GM12878 (cell line): ENCODE data around the gene RFXAP. TPM values are rescaled to one million over a fixed set of nuclear protein-coding genes. Genes with fewer than 3 reads are reported as not detected.

ENCODE experiments used
- ATAC-seq: fragments of 200-7000 bp; cut with Tn5 transposase; 3 replicates; pipeline ENCODE4 v1.9.1; 2020; ENCODE audit warnings: mild to moderate bottlenecking, moderate library complexity
- BruUV-seq: library from RNA; stranded (reverse); fragments of 400-500 nt; replicated peaks from 2 replicates; lab custom pipeline; 2021; lab: Mats Ljungman, UMichigan
- CTCF ChIA-PET: fragments of 300-600 bp; sonication (Branson Sonifier 250); formaldehyde crosslinking; extraction: SDS; loops from one replicate; lab custom pipeline; 2021; ENCODE audit warnings: inconsistent platforms; lab: Yijun Ruan, JAX
- POLR2A ChIA-PET: fragments of 350-600 bp; formaldehyde crosslinking; extraction: SDS; loops from one replicate; lab custom pipeline; 2021; ENCODE audit warnings: inconsistent platforms; lab: Charles Lee
- RAD21 ChIA-PET: fragments of 300-600 bp; sonication (Branson Sonifier 250); formaldehyde crosslinking; loops from one replicate; lab custom pipeline; 2023; ENCODE audit warnings: antibody characterized with exemption; ENCODE audit not compliant: unreplicated experiment; lab: Charles Lee
- SMC1A ChIA-PET: fragments of 300-600 bp; sonication (Branson Sonifier 250); formaldehyde crosslinking; loops from one replicate; lab custom pipeline; 2023; ENCODE audit not compliant: unreplicated experiment, uncharacterized antibody; lab: Charles Lee
- DNase-seq: peaks from one replicate; pipeline ENCODE4 v3.0.0-alpha.2; 2011; ENCODE audit warnings: low read depth, low spot score
- FAIRE-seq: peaks from 3 replicates; lab custom pipeline; 2011; peaks lifted over from hg19 to GRCh38; lab: Jason Lieb, UNC
- H2AFZ ChIP-seq: 2 replicates; pipeline ENCODE4 v1.6.0; 2011; ENCODE audit warnings: low read depth, low read length, control low read depth; ENCODE audit not compliant: control insufficient read depth
- H3K27ac ChIP-seq: 2 replicates; pipeline ENCODE4 v1.5.1; 2011; ENCODE audit warnings: control low read depth; ENCODE audit not compliant: control insufficient read depth, insufficient read depth
- H3K27me3 ChIP-seq, 2 experiments: replicated peaks in 1 of 2; 2 replicates each; pipeline versions ENCODE4 v1.6.0 to v1.6.1; 2011; ENCODE audit warnings: low read length in 1 of 2; ENCODE audit not compliant: control insufficient read depth in 2 of 2, insufficient read depth in 2 of 2
- H3K36me3 ChIP-seq, 2 experiments: 2 replicates each; pipeline ENCODE4 v1.5.1; 2011; ENCODE audit warnings: low read length in 1 of 2; ENCODE audit not compliant: control insufficient read depth in 2 of 2, insufficient read depth in 2 of 2
- H3K4me1 ChIP-seq: 2 replicates; pipeline ENCODE4 v1.6.1; 2011; ENCODE audit warnings: mild to moderate bottlenecking, low read length, moderate library complexity, mixed read lengths; ENCODE audit not compliant: control insufficient read depth, insufficient read depth
- H3K4me2 ChIP-seq: 2 replicates; pipeline ENCODE4 v1.6.0; 2011; ENCODE audit warnings: control low read depth; ENCODE audit not compliant: control insufficient read depth, insufficient read depth
- H3K4me3 ChIP-seq: fragments of 200-600 bp; sonication (generic); 2 replicates; pipeline ENCODE4 v1.5.1; 2016
- H3K79me2 ChIP-seq: 2 replicates; pipeline ENCODE4 v1.6.0; 2011; ENCODE audit warnings: low read length; ENCODE audit not compliant: control insufficient read depth, insufficient read depth
- H3K9ac ChIP-seq: 2 replicates; pipeline ENCODE4 v1.8.0; 2011; ENCODE audit warnings: low read length, control low read depth, mixed read lengths; ENCODE audit not compliant: control insufficient read depth, insufficient read depth
- H3K9me3 ChIP-seq: replicated peaks from 3 replicates; pipeline ENCODE4 v1.5.1; 2011; ENCODE audit warnings: mild to moderate bottlenecking, low read length; ENCODE audit not compliant: control insufficient read depth, insufficient read depth
- H4K20me1 ChIP-seq: 2 replicates; pipeline ENCODE4 v1.6.0; 2011; ENCODE audit not compliant: control insufficient read depth, insufficient read depth
- ATF2 ChIP-seq: IDR thresholded peaks from 2 replicates; pipeline ENCODE4 v1.6.1; 2012; ENCODE audit warnings: low read length, inconsistent platforms
- GATAD2B ChIP-seq: fragments of 450-650 bp; conservative IDR thresholded peaks from 2 replicates; pipeline ENCODE4 v1.6.1; 2017; ENCODE audit warnings: low read depth, mild to moderate bottlenecking, moderate library complexity
- IRF3 ChIP-seq: fragments of 450-650 bp; IDR thresholded peaks from 2 replicates; pipeline ENCODE4 v1.6.1; 2014; ENCODE audit warnings: mild to moderate bottlenecking
- JUNB ChIP-seq: IDR thresholded peaks from 2 replicates; pipeline ENCODE4 v1.6.1; 2016; ENCODE audit warnings: antibody characterized with exemption, mild to moderate bottlenecking
- PAX8 ChIP-seq: fragments of 450-650 bp; IDR thresholded peaks from 2 replicates; pipeline ENCODE4 v1.6.1; 2017; ENCODE audit warnings: mild to moderate bottlenecking, moderate library complexity
- SMARCA5 ChIP-seq: fragments of 450-650 bp; IDR thresholded peaks from 2 replicates; pipeline ENCODE4 v1.6.1; 2017; ENCODE audit warnings: mild to moderate bottlenecking
- SREBF1 ChIP-seq: IDR thresholded peaks from 2 replicates; pipeline ENCODE4 v1.6.1; 2012; ENCODE audit warnings: mild to moderate bottlenecking, low read length
- ZNF207 ChIP-seq: fragments of 450-650 bp; IDR thresholded peaks from 2 replicates; pipeline ENCODE4 v1.6.1; 2014; ENCODE audit warnings: antibody characterized with exemption, mild to moderate bottlenecking, borderline replicate concordance
- WGBS: methylation state at CpG from one replicate; pipeline ENCODE4 v1.1.6; 2016; ENCODE audit warnings: low lambda C conversion rate; ENCODE audit not compliant: insufficient replicate concordance, insufficient coverage; ENCODE audit errors: missing lambda C conversion rate; 5-methylcytosine and 5-hydroxymethylcytosine counted together
- in situ Hi-C: fragments of 300-500 bp; cut with MboI; formaldehyde crosslinking; loops from 9 replicates; pipeline ENCODE4 v1.14.3; 2018; ENCODE audit warnings: mixed read lengths
- intact Hi-C: fragments of 100-400 bp; cut with micrococcal nuclease; formaldehyde crosslinking; loops from one replicate; pipeline ENCODE4 v1.14.2; 2022; ENCODE audit not compliant: unreplicated experiment
- polyA plus RNA-seq, 11 experiments: library from polyadenylated mRNA; depleted of rRNA in 4 of 11; unstranded in 6 of 11; stranded (reverse) in 5 of 11; fragments of >200 nt; fragmentation: Nextera tagmentation in 4 of 11; fragmentation: Illumina TruSeq in 1 of 11; extraction: Ambion mirVana in 4 of 11; extraction: Trizol in 1 of 11; gene quantifications; 1 replicate in 1 of 11; 2 replicates in 10 of 11; pipeline versions ENCODE4 v1.2.1 to v1.2.3, GENCODE V29; 2011 to 2016; ENCODE audit warnings: inconsistent platforms in 2 of 11, missing spikeins in 2 of 11, low read depth in 1 of 11
- total RNA-seq, 4 experiments: library from RNA; depleted of rRNA in 3 of 4; stranded (reverse); fragments of >200 nt in 3 of 4; fragmentation: Illumina TruSeq in 1 of 4; extraction: Trizol in 1 of 4; gene quantifications; 2 replicates each; pipeline versions ENCODE4 v1.2.1 to v1.2.3, GENCODE V29; 2013 to 2021
- TF ChIP-seq, protein P1 (sequence below): fragments of 450-650 bp; IDR thresholded peaks from 2 replicates; pipeline ENCODE4 v1.6.1; 2017; ENCODE audit warnings: antibody characterized with exemption, mild to moderate bottlenecking, moderate library complexity
- TF ChIP-seq, protein P2 (sequence below): IDR thresholded peaks from 2 replicates; pipeline ENCODE4 v1.6.1; 2012; ENCODE audit warnings: low read depth, low read length, improper control_type of control experiment

RFXAP gene
- total and polyA plus RNA-seq, 10 of the 15 experiments (the other 5 are each of a cell fraction or from before 2014, with no cell fraction given) = 3.4 to 13.3 (median 7.7) TPM

DNA sequence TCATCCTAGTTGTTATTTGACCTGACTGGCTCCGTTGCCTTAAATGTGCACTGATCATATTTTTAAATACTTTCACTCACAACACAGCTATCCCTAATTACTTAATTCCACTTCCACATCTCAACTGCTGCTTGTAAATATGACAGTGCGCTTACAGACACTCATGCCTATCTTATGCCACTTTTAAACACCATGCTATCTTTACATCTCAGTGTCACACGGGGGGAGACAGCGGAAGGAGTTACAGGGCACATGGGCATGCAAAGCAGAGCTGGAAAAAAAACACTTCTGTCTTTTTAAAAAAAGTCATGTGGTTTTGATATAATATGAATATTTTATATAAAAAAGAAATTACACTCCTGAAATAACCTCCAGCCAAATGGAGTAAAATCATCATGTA lies 56.9 kb downstream of the RFXAP start:
- Histone ChIP-seq H3K9me3 (no peaks in the 10 kb centered on the region), H3K4me3 (no peak overlapping the region), H3K79me2 (no peaks in the 10 kb centered on the region), H3K9ac (no peak overlapping the region), H2AFZ (no peak overlapping the region), H3K36me3 (no peaks in the 10 kb centered on the region), H3K27me3 (peaks cover 0 to 4% of the 10 kb centered on the region in 2 experiments; a peak in 2 of 4 replicates), H3K4me2 (no peak overlapping the region), H3K4me1 (no peaks in the 10 kb centered on the region), H4K20me1 (no peaks in the 10 kb centered on the region)
- no peak for DNase-seq
- FAIRE-seq = no peak
- ChIA-PET SMC1A (interaction anchor here (1.9 kb wide), 1 partner anchor 9 kb away, joined by 4 read pairs; no protein-coding TSS in a partner anchor), CTCF (no interaction called here), POLR2A (no interaction called here), RAD21 (no interaction called here)
- intact Hi-C loops (no loop called here), in situ Hi-C loops (no loop called here)
- no TSS peak for BruUV-seq
- 54% methylated on average over 4 of the region's 4 CpGs for WGBS
- no peak for TF ChIP-seq IRF3
- TF ChIP-seq, protein P1, sequence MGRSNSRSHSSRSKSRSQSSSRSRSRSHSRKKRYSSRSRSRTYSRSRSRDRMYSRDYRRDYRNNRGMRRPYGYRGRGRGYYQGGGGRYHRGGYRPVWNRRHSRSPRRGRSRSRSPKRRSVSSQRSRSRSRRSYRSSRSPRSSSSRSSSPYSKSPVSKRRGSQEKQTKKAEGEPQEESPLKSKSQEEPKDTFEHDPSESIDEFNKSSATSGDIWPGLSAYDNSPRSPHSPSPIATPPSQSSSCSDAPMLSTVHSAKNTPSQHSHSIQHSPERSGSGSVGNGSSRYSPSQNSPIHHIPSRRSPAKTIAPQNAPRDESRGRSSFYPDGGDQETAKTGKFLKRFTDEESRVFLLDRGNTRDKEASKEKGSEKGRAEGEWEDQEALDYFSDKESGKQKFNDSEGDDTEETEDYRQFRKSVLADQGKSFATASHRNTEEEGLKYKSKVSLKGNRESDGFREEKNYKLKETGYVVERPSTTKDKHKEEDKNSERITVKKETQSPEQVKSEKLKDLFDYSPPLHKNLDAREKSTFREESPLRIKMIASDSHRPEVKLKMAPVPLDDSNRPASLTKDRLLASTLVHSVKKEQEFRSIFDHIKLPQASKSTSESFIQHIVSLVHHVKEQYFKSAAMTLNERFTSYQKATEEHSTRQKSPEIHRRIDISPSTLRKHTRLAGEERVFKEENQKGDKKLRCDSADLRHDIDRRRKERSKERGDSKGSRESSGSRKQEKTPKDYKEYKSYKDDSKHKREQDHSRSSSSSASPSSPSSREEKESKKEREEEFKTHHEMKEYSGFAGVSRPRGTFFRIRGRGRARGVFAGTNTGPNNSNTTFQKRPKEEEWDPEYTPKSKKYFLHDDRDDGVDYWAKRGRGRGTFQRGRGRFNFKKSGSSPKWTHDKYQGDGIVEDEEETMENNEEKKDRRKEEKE = no peak
- TF ChIP-seq ZNF207 = no peak
- no peak for TF ChIP-seq PAX8
- no peak for TF ChIP-seq JUNB
- no peak for TF ChIP-seq ATF2
- no peak for TF ChIP-seq SREBF1
- no peak for TF ChIP-seq SMARCA5
- no peak for TF ChIP-seq GATAD2B
- TF ChIP-seq, protein P2, sequence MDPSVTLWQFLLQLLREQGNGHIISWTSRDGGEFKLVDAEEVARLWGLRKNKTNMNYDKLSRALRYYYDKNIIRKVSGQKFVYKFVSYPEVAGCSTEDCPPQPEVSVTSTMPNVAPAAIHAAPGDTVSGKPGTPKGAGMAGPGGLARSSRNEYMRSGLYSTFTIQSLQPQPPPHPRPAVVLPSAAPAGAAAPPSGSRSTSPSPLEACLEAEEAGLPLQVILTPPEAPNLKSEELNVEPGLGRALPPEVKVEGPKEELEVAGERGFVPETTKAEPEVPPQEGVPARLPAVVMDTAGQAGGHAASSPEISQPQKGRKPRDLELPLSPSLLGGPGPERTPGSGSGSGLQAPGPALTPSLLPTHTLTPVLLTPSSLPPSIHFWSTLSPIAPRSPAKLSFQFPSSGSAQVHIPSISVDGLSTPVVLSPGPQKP = no peak
- TF ChIP-seq, all 136 proteins: peak for 0
- no peak overlapping the region for H3K27ac ChIP-seq
- ATAC-seq = no peak

Other genes starting within 250 kb of the RFXAP start
- not detected in 2 replicates for gene SERTM1, start 145.2 kb upstream of the RFXAP start, total RNA-seq (2014; rRNA removed)
- gene SERTM1, start 145.2 kb upstream of the RFXAP start, total RNA-seq (2014; rRNA removed; fragmentation: Illumina TruSeq; extraction: Trizol) = not detected in 2 replicates
- not detected in 2 replicates for gene SERTM1, start 145.2 kb upstream of the RFXAP start, total RNA-seq (2021)
- gene SERTM1, start 145.2 kb upstream of the RFXAP start, polyA plus RNA-seq (2011; rRNA removed) = not detected in 2 replicates
- gene SERTM1, start 145.2 kb upstream of the RFXAP start, polyA plus RNA-seq (2014; fragmentation: Illumina TruSeq; extraction: Trizol) = not detected in 2 replicates
- not detected for gene SERTM1, start 145.2 kb upstream of the RFXAP start, polyA plus RNA-seq (2014; fragmentation: Nextera tagmentation; extraction: Ambion mirVana)
- gene SERTM1, start 145.2 kb upstream of the RFXAP start, polyA plus RNA-seq (2014; rRNA removed) = not detected in 2 replicates
- not detected for gene SERTM1, start 145.2 kb upstream of the RFXAP start, polyA plus RNA-seq (2016; fragmentation: Nextera tagmentation; extraction: Ambion mirVana)
- not detected in 2 replicates for gene SMAD9, start 101.0 kb downstream of the RFXAP start, total RNA-seq (2014; rRNA removed)
- gene SMAD9, start 101.0 kb downstream of the RFXAP start, total RNA-seq (2014; rRNA removed; fragmentation: Illumina TruSeq; extraction: Trizol) = not detected in 2 replicates
- gene SMAD9, start 101.0 kb downstream of the RFXAP start, total RNA-seq (2021) = 0.05 TPM in 1 of 2 replicates, not detected in the other
- not detected in 2 replicates for gene SMAD9, start 101.0 kb downstream of the RFXAP start, polyA plus RNA-seq (2011; rRNA removed)
- gene SMAD9, start 101.0 kb downstream of the RFXAP start, polyA plus RNA-seq (2014; fragmentation: Illumina TruSeq; extraction: Trizol) = not detected in 2 replicates
- under 1 TPM; 0.22 to 0.69 TPM for gene SMAD9, start 101.0 kb downstream of the RFXAP start, polyA plus RNA-seq (2014; fragmentation: Nextera tagmentation; extraction: Ambion mirVana)
- gene SMAD9, start 101.0 kb downstream of the RFXAP start, polyA plus RNA-seq (2014; rRNA removed) = 0.03 TPM in 1 of 2 replicates, not detected in the other
- gene SMAD9, start 101.0 kb downstream of the RFXAP start, polyA plus RNA-seq (2016; fragmentation: Nextera tagmentation; extraction: Ambion mirVana) = under 1 TPM; 0.29 to 0.55 TPM
- gene ALG5, start 180.1 kb downstream of the RFXAP start, total RNA-seq (2014; rRNA removed) = 42.6 and 45.1 TPM in 2 replicates
- gene ALG5, start 180.1 kb downstream of the RFXAP start, total RNA-seq (2014; rRNA removed; fragmentation: Illumina TruSeq; extraction: Trizol) = 42.4 and 43.6 TPM in 2 replicates
- gene ALG5, start 180.1 kb downstream of the RFXAP start, total RNA-seq (2021) = 30.8 and 34.3 TPM in 2 replicates
- 23.9 and 30.6 TPM in 2 replicates for gene ALG5, start 180.1 kb downstream of the RFXAP start, polyA plus RNA-seq (2011; rRNA removed)
- gene ALG5, start 180.1 kb downstream of the RFXAP start, polyA plus RNA-seq (2014; fragmentation: Illumina TruSeq; extraction: Trizol) = 38.9 and 41.3 TPM in 2 replicates
- gene ALG5, start 180.1 kb downstream of the RFXAP start, polyA plus RNA-seq (2014; fragmentation: Nextera tagmentation; extraction: Ambion mirVana) = 10 to 100 TPM; 61.6 to 79.9 TPM
- gene ALG5, start 180.1 kb downstream of the RFXAP start, polyA plus RNA-seq (2014; rRNA removed) = 30.6 and 36.8 TPM in 2 replicates
- gene ALG5, start 180.1 kb downstream of the RFXAP start, polyA plus RNA-seq (2016; fragmentation: Nextera tagmentation; extraction: Ambion mirVana) = 10 to 100 TPM; 71.3 to 82.2 TPM
- gene EXOSC8, start 181.6 kb downstream of the RFXAP start, total RNA-seq (2014; rRNA removed) = 72.9 and 82.5 TPM in 2 replicates
- gene EXOSC8, start 181.6 kb downstream of the RFXAP start, total RNA-seq (2014; rRNA removed; fragmentation: Illumina TruSeq; extraction: Trizol) = 87.0 and 96.0 TPM in 2 replicates
- 68.5 and 69.0 TPM in 2 replicates for gene EXOSC8, start 181.6 kb downstream of the RFXAP start, total RNA-seq (2021)
- gene EXOSC8, start 181.6 kb downstream of the RFXAP start, polyA plus RNA-seq (2011; rRNA removed) = 102 and 139 TPM in 2 replicates
- 128 and 148 TPM in 2 replicates for gene EXOSC8, start 181.6 kb downstream of the RFXAP start, polyA plus RNA-seq (2014; fragmentation: Illumina TruSeq; extraction: Trizol)
- gene EXOSC8, start 181.6 kb downstream of the RFXAP start, polyA plus RNA-seq (2014; fragmentation: Nextera tagmentation; extraction: Ambion mirVana) = 100 to 1,000 TPM; 548 to 553 TPM
- 88.3 and 102 TPM in 2 replicates for gene EXOSC8, start 181.6 kb downstream of the RFXAP start, polyA plus RNA-seq (2014; rRNA removed)
- 100 to 1,000 TPM; 237 to 264 TPM for gene EXOSC8, start 181.6 kb downstream of the RFXAP start, polyA plus RNA-seq (2016; fragmentation: Nextera tagmentation; extraction: Ambion mirVana)
- 32.9 and 35.0 TPM in 2 replicates for gene SUPT20H, start 240.5 kb downstream of the RFXAP start, total RNA-seq (2014; rRNA removed)
- gene SUPT20H, start 240.5 kb downstream of the RFXAP start, total RNA-seq (2014; rRNA removed; fragmentation: Illumina TruSeq; extraction: Trizol) = 52.3 and 53.5 TPM in 2 replicates
- gene SUPT20H, start 240.5 kb downstream of the RFXAP start, total RNA-seq (2021) = 37.0 and 40.0 TPM in 2 replicates
- gene SUPT20H, start 240.5 kb downstream of the RFXAP start, polyA plus RNA-seq (2011; rRNA removed) = 61.1 and 71.6 TPM in 2 replicates
- gene SUPT20H, start 240.5 kb downstream of the RFXAP start, polyA plus RNA-seq (2014; fragmentation: Illumina TruSeq; extraction: Trizol) = 69.8 and 94.1 TPM in 2 replicates
- gene SUPT20H, start 240.5 kb downstream of the RFXAP start, polyA plus RNA-seq (2014; fragmentation: Nextera tagmentation; extraction: Ambion mirVana) = 10 to 100 TPM; 12.3 to 13.9 TPM
- 37.4 and 43.0 TPM in 2 replicates for gene SUPT20H, start 240.5 kb downstream of the RFXAP start, polyA plus RNA-seq (2014; rRNA removed)
- 10 to 100 TPM; 52.0 to 60.3 TPM for gene SUPT20H, start 240.5 kb downstream of the RFXAP start, polyA plus RNA-seq (2016; fragmentation: Nextera tagmentation; extraction: Ambion mirVana)